BLaER1 (cell line): ENCODE data around the gene P2RY4.
"Not testable (repeated sequence)": the region's sequence is repeated elsewhere in the genome, so short reads cannot be mapped to it uniquely, and the experiment has no call there.

Source experiments
- H3K27ac ChIP-seq: shearing (Covaris generic); formaldehyde crosslinking; 2 replicates; pipeline ENCODE4 v1.8.1; 2022
- H3K27me3 ChIP-seq: shearing (Covaris generic); formaldehyde crosslinking; 2 replicates; pipeline ENCODE4 v1.8.1; 2022
- H3K36me3 ChIP-seq: shearing (Covaris generic); formaldehyde crosslinking; 2 replicates; pipeline ENCODE4 v1.8.1; 2022
- H3K4me1 ChIP-seq: shearing (Covaris generic); formaldehyde crosslinking; 2 replicates; pipeline ENCODE4 v1.8.1; 2022
- H3K4me2 ChIP-seq: shearing (Covaris generic); formaldehyde crosslinking; 2 replicates; pipeline ENCODE4 v1.8.1; 2022
- H3K4me3 ChIP-seq: shearing (Covaris generic); formaldehyde crosslinking; 2 replicates; pipeline ENCODE4 v1.8.1; 2022
- H3K9ac ChIP-seq: shearing (Covaris generic); formaldehyde crosslinking; 2 replicates; pipeline ENCODE4 v1.8.1; 2022
- H3K9me3 ChIP-seq: shearing (Covaris generic); formaldehyde crosslinking; 2 replicates; pipeline ENCODE4 v1.8.1; 2022
- H4K20me1 ChIP-seq: shearing (Covaris generic); formaldehyde crosslinking; 2 replicates; pipeline ENCODE4 v1.8.1; 2022
- Cebpa-rat ChIP-seq: shearing (Covaris generic); IDR thresholded peaks from 2 replicates; pipeline ENCODE4 v1.8.1; 2022

The P2RY4 gene

DNA sequence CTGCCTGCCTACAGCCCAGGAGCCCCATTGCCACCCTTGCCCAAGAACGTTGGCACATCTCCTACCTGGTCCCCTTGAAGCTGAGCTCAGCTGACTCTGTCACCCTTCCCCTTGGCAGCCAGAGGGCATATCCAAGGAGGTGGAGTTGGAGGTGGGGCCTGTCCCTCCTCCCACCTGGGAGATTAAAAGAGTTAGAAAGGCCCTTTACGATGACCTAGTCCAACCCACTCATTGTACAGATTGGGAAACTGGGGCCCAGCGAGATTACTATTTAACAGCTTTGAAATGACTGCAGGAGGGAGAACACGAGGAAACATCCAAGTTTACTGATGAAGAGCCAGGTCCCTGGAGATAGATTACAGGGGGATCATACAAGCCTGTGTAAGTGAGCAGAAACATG lies at the start of gene P2RY4:
Gene P2RY4, minus strand, starts transcription at position 101 of the 400 bp plus-strand sequence. CDS start 580 bp downstream, outside the sequence.
- no peak within 1 kb of the TSS for H3K9ac ChIP-seq
- no peak within 1 kb of the TSS for H3K4me3 ChIP-seq
- no peak within 1 kb of the TSS for H3K27ac ChIP-seq
- H3K27me3 ChIP-seq, result peaks cover 70% of the 10 kb centered on the region
- H3K4me1 ChIP-seq, result no peaks in the 10 kb centered on the region
- H3K4me2 ChIP-seq, result no peak within 1 kb of the TSS
- no peaks in the 10 kb centered on the region; the same call in 1 of the 2 replicates for H4K20me1 ChIP-seq
- no peaks in the 10 kb centered on the region for H3K36me3 ChIP-seq
- H3K9me3 ChIP-seq, result no peaks in the 10 kb centered on the region
- TF ChIP-seq Cebpa-rat, result no peak

DNA sequence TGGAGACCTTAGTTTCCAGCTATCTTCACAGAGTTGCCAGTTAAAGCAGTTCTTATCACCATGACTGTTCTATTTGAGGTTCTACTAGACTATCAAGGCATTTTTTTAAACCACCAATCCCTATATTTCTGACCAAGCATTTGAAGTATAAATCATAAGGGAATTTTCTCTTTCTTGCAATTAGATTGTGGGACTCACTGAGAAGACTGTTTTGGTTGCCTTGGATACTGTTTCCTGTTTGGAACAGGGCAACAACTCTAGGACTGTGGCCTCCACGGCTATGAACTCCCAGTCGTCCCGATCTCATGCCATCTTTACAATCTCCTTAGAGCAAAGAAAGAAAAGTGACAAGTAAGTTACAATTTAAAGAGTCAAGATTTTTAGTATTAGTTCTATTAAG lies 41.7 kb upstream of the P2RY4 start:
- peaks cover 69% of the 10 kb centered on the region for H3K36me3 ChIP-seq
- peaks cover 57% of the 10 kb centered on the region for H3K27me3 ChIP-seq
- no peak overlapping the region for H3K4me2 ChIP-seq
- H3K9me3 ChIP-seq, result no peaks in the 10 kb centered on the region
- TF ChIP-seq Cebpa-rat, result no peak
- H3K4me1 ChIP-seq, result no peaks in the 10 kb centered on the region
- H4K20me1 ChIP-seq, result peaks cover 9% of the 10 kb centered on the region; the same call in 1 of the 2 replicates
- no peak overlapping the region for H3K4me3 ChIP-seq
- H3K9ac ChIP-seq, result no peak overlapping the region
- H3K27ac ChIP-seq, result no peak overlapping the region

DNA sequence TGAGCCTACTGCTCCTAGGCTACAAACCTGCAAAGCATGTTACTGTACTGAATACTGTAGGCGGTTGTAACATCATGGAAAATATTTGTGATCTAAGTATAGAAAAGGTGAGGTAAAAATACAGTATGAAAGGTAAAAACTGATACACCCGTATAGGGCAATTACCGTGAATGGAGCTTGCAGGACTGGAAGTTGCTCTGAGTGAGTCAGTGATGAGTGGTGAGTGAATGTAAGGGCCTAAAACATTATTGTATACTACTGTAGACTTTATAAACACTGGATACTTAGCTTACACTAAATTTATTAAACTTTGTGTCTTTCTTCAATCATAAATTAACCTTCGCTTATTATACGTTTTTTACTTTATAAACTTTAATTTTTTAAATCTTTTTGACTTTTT lies 33.6 kb upstream of the P2RY4 start:
- no peak overlapping the region for H3K27ac ChIP-seq
- no peak overlapping the region for H3K9ac ChIP-seq
- no peaks in the 10 kb centered on the region for H3K9me3 ChIP-seq
- H4K20me1 ChIP-seq, result peaks cover 9% of the 10 kb centered on the region; the same call in 1 of the 2 replicates
- no peak for TF ChIP-seq Cebpa-rat
- peaks cover 65% of the 10 kb centered on the region for H3K27me3 ChIP-seq
- H3K4me1 ChIP-seq, result peaks cover 28% of the 10 kb centered on the region
- no peak overlapping the region for H3K4me2 ChIP-seq
- H3K36me3 ChIP-seq, result peaks cover 22% of the 10 kb centered on the region; the same call in 1 of the 2 replicates
- no peak overlapping the region for H3K4me3 ChIP-seq

DNA sequence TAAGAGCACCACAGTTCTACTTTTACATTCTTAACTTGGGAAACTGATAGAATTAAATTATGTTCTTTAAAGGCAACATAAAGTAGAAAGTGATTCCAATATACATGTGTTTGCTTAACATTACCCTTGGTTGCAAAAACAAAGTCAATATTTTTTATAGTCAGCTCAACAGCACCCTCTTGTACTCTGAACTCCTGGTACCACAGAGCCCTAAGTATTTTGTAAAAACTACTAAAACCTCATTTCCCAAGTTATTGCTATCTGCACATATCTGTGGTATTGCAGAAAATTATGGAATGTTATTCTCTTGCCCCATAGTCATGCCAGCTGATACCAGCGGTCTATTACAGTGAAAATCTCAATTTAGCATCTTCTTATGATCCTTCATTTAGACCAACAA lies 32.8 kb upstream of the P2RY4 start:
- Histone ChIP-seq H3K9ac (no peak overlapping the region), H3K27me3 (peaks cover 64% of the 10 kb centered on the region), H4K20me1 (peaks cover 2% of the 10 kb centered on the region; the same call in 1 of the 2 replicates), H3K4me1 (peaks cover 28% of the 10 kb centered on the region), H3K4me2 (peak overlapping the region; percentile 13; the same call in 1 of the 2 replicates), H3K4me3 (no peak overlapping the region), H3K27ac (no peak overlapping the region), H3K36me3 (peaks cover 18% of the 10 kb centered on the region; the same call in 1 of the 2 replicates), H3K9me3 (no peaks in the 10 kb centered on the region)
- TF ChIP-seq Cebpa-rat, result no peak

DNA sequence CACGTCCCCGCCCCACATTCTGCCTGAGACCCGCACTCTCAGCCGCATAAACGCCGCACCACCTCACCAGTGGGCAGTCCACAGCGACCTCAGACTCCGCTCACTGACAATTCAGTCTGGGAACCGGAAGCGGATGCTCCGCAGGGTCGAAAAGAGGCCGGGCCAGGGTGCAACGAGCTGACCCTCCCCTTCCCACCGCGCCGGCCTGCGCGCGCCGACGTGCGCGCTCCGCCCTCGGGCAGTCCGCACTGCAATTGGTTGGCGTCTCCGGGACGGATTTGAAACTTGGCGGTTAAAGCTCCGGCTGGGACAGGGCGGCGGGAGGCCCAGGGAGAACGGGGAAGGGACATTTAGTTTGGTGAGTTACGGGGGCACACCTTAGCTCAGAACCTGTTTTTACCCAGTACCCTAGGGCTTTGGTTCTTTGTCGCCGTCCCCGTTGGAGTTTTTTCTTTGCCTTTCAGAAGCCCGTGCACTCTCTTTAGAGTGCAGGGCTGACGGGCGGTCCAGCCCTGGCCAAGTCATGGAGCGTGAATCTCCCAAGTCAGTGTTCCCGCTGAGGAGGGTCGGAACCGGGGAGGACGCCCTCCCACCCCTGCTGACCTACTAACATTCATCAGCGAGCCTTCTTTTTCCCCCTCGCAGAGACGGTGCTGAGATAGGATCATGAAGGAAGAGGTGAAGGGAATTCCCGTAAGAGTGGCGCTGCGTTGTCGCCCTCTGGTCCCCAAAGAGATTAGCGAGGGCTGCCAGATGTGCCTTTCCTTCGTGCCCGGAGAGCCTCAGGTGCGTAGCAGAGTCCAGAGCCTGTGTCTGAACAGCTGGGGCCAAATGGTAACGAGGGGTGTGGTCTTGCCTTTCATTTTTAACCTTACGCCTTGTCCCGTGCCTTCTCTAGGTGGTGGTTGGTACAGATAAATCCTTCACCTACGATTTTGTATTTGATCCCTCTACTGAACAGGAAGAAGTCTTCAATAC lies 30.1 kb upstream of the P2RY4 start, which contains the start of the genes KIF4A and PDZD11:
Gene KIF4A, plus strand, starts transcription at position 312 of the 978 bp plus-strand sequence. Its CDS starts 355 bp downstream, at position 667.
Gene PDZD11, minus strand, starts transcription at position 135 of the 978 bp plus-strand sequence. CDS start 586 bp downstream, outside the sequence.
- Histone ChIP-seq H3K27me3 (peaks cover 82% of the 10 kb centered on the region), H3K9ac (peak within 1 kb of the TSS; percentile 80), H3K4me3 (peak within 1 kb of the TSS; percentile 76), H4K20me1 (no peaks in the 10 kb centered on the region), H3K4me1 (peaks cover 28% of the 10 kb centered on the region), H3K9me3 (no peaks in the 10 kb centered on the region), H3K27ac (peak within 1 kb of the TSS; percentile 73; the same call in 1 of the 2 replicates), H3K36me3 (peaks cover 31% of the 10 kb centered on the region), H3K4me2 (peak within 1 kb of the TSS; percentile 72)
- TF ChIP-seq Cebpa-rat, result no peak

DNA sequence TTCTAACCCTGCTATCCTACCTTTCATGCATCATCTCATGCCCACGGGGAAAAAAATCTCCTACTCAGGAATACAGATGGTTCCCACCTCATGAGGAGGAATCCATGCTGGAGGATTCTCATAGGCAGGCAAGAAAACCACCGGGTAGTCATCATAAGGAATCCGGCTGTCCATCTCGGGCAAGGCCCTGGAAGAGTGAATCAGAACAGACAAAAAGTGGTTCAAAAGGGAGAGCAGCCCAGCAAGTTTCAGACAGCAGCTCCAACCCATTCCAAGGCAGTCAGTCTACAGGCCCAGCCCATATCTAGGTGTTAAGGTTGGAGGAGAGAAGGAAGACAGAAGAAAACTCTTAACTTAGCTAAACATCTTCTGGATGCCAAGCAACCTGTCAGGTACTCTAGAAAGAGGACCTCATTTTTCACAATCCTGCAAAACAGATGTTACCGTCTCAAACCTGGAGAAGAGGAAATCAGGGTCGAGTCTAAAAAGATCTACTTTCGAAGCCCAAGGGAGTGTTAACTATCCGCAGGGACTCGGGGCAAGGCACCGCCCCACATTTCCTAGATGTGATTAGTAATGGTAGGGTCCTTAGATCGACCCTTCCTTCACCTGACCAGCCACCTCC lies 29.3 kb upstream of the P2RY4 start:
- Histone ChIP-seq H3K9me3 (no peaks in the 10 kb centered on the region), H3K27ac (peak overlapping the region; percentile 73; the same call in 1 of the 2 replicates), H3K4me2 (peak overlapping the region; percentile 72), H3K36me3 (peaks cover 27% of the 10 kb centered on the region), H3K4me1 (peaks cover 28% of the 10 kb centered on the region), H3K4me3 (peak overlapping the region; percentile 76), H3K9ac (peak overlapping the region; percentile 69), H3K27me3 (peaks cover 87% of the 10 kb centered on the region), H4K20me1 (no peaks in the 10 kb centered on the region)
- no peak for TF ChIP-seq Cebpa-rat

DNA sequence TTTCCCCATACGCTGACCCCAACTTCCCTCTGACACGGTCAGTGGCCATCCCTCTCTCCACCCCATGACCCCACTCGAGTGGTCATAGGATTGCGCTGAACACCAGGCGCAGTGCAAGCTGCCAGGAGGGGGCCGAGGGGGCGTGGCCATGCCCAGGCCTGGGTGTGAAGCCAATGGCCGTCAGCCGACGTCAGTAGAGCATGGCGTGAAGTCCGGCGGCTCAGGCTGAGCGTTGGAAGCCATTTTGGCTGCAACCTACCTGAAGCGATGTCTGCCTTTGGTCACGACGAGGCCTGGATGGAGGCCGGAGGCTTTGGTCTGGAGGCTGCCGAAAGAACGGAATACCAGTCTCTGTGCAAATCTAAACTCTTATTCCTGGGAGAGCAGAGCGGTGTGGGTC lies 21.9 kb upstream of the P2RY4 start, which contains the start of gene RAB41:
Gene RAB41, plus strand, starts transcription at position 222 of the 400 bp plus-strand sequence. Its CDS starts 46 bp downstream, at position 268.
- Histone ChIP-seq H3K4me2 (no peak within 1 kb of the TSS), H3K9me3 (peaks cover 6% of the 10 kb centered on the region; the same call in 1 of the 2 replicates), H3K4me3 (no peak within 1 kb of the TSS), H3K9ac (no peak within 1 kb of the TSS), H3K27me3 (peaks cover 88% of the 10 kb centered on the region), H4K20me1 (no peaks in the 10 kb centered on the region), H3K36me3 (peaks cover 14% of the 10 kb centered on the region), H3K27ac (no peak within 1 kb of the TSS), H3K4me1 (no peaks in the 10 kb centered on the region)
- no peak for TF ChIP-seq Cebpa-rat

DNA sequence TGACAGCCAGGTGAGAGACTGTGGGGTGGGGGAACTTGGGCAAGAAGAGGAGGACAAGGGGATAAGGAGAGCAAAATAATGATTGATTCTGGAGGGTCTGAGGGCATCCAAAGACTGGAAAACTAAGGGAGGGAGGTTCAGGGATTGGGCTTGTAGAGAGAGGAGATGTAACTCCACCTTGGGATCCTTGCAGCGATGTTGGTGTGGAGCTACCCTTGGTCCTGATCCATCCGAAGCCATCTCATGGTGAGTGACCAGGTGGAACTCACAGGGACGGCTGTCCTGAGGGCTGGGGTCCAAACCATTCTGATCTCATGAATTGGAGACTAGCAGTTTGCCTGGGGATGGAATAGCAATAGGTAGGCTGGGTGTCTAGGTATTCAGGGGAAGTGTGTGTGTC lies 20.6 kb upstream of the P2RY4 start:
- Histone ChIP-seq H3K4me2 (no peak overlapping the region), H3K27ac (no peak overlapping the region), H3K4me1 (no peaks in the 10 kb centered on the region), H3K36me3 (peaks cover under 1% of the 10 kb centered on the region; the same call in 1 of the 2 replicates), H3K27me3 (peaks cover 87% of the 10 kb centered on the region), H4K20me1 (no peaks in the 10 kb centered on the region), H3K9ac (no peak overlapping the region), H3K9me3 (peaks cover 6% of the 10 kb centered on the region; the same call in 1 of the 2 replicates), H3K4me3 (no peak overlapping the region)
- no peak for TF ChIP-seq Cebpa-rat

DNA sequence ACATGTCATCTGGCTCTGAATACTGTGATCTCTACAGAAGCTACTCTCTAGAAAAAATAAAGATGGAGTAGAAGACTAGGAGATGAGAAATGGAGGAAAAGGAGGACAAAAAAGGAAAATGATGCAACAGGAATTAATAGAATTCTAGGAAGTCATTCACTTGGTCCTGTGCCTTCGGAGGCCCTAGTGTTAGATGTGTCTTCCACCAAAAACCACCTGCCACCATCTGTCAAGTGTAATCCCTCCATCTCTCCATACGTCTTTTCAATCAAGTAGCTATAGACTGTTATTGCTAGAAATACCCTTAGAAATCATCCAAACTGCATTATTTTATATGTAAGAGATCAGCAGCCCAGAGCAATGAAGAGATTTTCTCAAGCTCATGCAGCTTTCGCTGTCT lies 19.1 kb upstream of the P2RY4 start:
- Histone ChIP-seq H3K36me3 (no peaks in the 10 kb centered on the region; the same call in 1 of the 2 replicates), H3K4me1 (no peaks in the 10 kb centered on the region), H3K9ac (no peak overlapping the region), H3K9me3 (peaks cover 6% of the 10 kb centered on the region; the same call in 1 of the 2 replicates), H3K4me2 (no peak overlapping the region), H3K27me3 (peaks cover 77% of the 10 kb centered on the region), H3K4me3 (no peak overlapping the region), H4K20me1 (no peaks in the 10 kb centered on the region), H3K27ac (no peak overlapping the region)
- no peak for TF ChIP-seq Cebpa-rat

DNA sequence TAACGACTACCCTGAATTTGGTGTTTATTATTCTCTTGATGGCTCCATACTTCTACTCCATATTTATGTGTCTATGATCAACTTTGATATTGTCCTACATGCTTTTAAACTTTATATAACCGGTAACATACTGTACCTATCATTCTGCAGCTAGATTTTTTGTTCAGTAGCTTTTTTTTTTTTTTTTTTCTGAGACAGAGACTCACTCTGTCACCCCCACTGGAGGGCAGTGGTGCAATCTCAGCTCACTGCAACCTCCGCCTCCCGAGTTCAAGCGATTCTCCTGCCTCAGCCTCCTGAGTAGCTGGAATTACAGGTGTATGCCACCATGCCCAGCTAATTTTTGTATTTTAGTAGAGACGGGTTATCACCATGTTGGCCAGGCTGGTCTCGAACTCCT lies 14.0 kb upstream of the P2RY4 start:
- not testable (repeated sequence) for H3K9ac ChIP-seq, H3K27ac ChIP-seq, H3K4me3 ChIP-seq, H3K9me3 ChIP-seq, H4K20me1 ChIP-seq, H3K4me1 ChIP-seq, H3K36me3 ChIP-seq, H3K4me2 ChIP-seq
- peaks cover 76% of the 10 kb centered on the region for H3K27me3 ChIP-seq
